HepG2 (cell line): Measurements from ENCODE around the gene SAPCD1. TPM values are rescaled to one million over a fixed set of nuclear protein-coding genes. Genes with fewer than 3 reads are reported as not detected.

Experiments
- AGO2 ChIP-seq: fragments of 200-400 bp; formaldehyde crosslinking; optimal IDR thresholded peaks from 2 replicates; pipeline ENCODE3; 2017; ENCODE audit warnings: mild to moderate bottlenecking, low read depth, low read length, moderate library complexity
- IKZF4 ChIP-seq: sonication (generic); formaldehyde crosslinking; IDR thresholded peaks from 2 replicates; pipeline ENCODE4 v1.5.1; 2020; ENCODE audit warnings: borderline replicate concordance, mild to moderate bottlenecking, low read depth, missing genetic modification reagents; ENCODE audit errors: not compliant biosample characterization
- SALL1 ChIP-seq: sonication (generic); formaldehyde crosslinking; IDR thresholded peaks from 2 replicates; pipeline ENCODE4 v1.8.0; 2022; ENCODE audit warnings: mild to moderate bottlenecking, missing genetic modification reagents
- THAP7 ChIP-seq: sonication (generic); formaldehyde crosslinking; IDR thresholded peaks from 2 replicates; pipeline ENCODE4 v1.8.1; 2023; ENCODE audit warnings: mild to moderate bottlenecking, missing genetic modification reagents
- ZBTB38 ChIP-seq: sonication (generic); formaldehyde crosslinking; IDR thresholded peaks from 2 replicates; pipeline ENCODE4 v1.5.1; 2020; ENCODE audit warnings: mild to moderate bottlenecking, missing genetic modification reagents
- ZNF512B ChIP-seq: sonication (generic); formaldehyde crosslinking; IDR thresholded peaks from 2 replicates; pipeline ENCODE4 v1.5.1; 2020; ENCODE audit warnings: missing genetic modification reagents, mild to moderate bottlenecking, borderline replicate concordance
- polyA plus RNA-seq, 8 experiments: library from polyadenylated mRNA; depleted of rRNA in 3 of 8; stranded (reverse) in 7 of 8; unstranded in 1 of 8; fragments of >200 nt; fragmentation: Illumina TruSeq in 4 of 8; extraction: Trizol in 4 of 8; gene quantifications; 2 replicates each; pipeline versions ENCODE4 v1.2.1 to v1.2.3, GENCODE V29; 2011 to 2016; ENCODE audit warnings: low read depth in 4 of 8, missing spikeins in 1 of 8, mixed read lengths in 1 of 8; ENCODE audit not compliant: insufficient read depth in 1 of 8
- total RNA-seq, 5 experiments: library from RNA; depleted of rRNA; stranded (reverse); fragments of >200 nt; fragmentation: Illumina TruSeq; extraction: Trizol; gene quantifications; 2 replicates each; pipeline ENCODE4 v1.2.3, GENCODE V29; 2016; ENCODE audit warnings: low read depth in 1 of 5
- TF ChIP-seq, protein P1 (sequence below): sonication (generic); formaldehyde crosslinking; IDR thresholded peaks from 2 replicates; pipeline ENCODE4 v1.5.0; 2020; ENCODE audit warnings: mild to moderate bottlenecking, missing genetic modification reagents, borderline replicate concordance
- TF ChIP-seq, protein P2 (sequence below): IDR thresholded peaks from 2 replicates; pipeline ENCODE4 v1.6.1; 2012; ENCODE audit warnings: inconsistent platforms
- TF ChIP-seq, protein P3 (sequence below): IDR thresholded peaks from 2 replicates; pipeline ENCODE4 v1.6.1; 2012; ENCODE audit warnings: low read length, improper control_type of control experiment
- TF ChIP-seq, protein P4 (sequence below): sonication (generic); formaldehyde crosslinking; IDR thresholded peaks from 2 replicates; pipeline ENCODE4 v1.5.0; 2020; ENCODE audit warnings: mild to moderate bottlenecking, missing genetic modification reagents

SAPCD1 gene
- total and polyA plus RNA-seq, 2 of the 13 experiments (the other 11 are each of a cell fraction or from before 2014, with no cell fraction given): 2.5 to 3.9 TPM

DNA sequence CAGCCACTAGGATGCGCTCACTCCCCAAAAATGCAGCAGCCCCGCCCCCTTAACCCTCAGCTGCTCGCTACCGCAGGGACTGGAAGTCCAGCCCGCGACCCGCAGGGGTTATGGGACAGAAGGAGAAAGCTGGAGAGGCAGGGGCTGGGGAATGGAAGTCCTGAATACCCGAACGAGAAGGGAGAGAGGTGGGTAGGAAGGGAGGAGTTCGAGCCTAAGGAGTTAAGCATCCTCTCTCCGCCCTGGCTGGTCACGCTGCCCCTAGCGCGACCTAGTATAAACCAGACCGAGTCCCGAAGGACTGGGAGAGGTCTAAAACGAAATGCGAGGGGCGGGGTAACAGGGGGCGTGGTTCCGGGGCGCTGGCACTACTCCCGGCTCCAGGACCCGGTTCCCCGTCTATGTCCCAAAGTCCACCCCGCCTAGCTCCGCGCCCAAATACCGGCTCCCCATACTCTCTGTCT is 32.9 kb upstream of the SAPCD1 start (continued):
- TF ChIP-seq, protein P1, sequence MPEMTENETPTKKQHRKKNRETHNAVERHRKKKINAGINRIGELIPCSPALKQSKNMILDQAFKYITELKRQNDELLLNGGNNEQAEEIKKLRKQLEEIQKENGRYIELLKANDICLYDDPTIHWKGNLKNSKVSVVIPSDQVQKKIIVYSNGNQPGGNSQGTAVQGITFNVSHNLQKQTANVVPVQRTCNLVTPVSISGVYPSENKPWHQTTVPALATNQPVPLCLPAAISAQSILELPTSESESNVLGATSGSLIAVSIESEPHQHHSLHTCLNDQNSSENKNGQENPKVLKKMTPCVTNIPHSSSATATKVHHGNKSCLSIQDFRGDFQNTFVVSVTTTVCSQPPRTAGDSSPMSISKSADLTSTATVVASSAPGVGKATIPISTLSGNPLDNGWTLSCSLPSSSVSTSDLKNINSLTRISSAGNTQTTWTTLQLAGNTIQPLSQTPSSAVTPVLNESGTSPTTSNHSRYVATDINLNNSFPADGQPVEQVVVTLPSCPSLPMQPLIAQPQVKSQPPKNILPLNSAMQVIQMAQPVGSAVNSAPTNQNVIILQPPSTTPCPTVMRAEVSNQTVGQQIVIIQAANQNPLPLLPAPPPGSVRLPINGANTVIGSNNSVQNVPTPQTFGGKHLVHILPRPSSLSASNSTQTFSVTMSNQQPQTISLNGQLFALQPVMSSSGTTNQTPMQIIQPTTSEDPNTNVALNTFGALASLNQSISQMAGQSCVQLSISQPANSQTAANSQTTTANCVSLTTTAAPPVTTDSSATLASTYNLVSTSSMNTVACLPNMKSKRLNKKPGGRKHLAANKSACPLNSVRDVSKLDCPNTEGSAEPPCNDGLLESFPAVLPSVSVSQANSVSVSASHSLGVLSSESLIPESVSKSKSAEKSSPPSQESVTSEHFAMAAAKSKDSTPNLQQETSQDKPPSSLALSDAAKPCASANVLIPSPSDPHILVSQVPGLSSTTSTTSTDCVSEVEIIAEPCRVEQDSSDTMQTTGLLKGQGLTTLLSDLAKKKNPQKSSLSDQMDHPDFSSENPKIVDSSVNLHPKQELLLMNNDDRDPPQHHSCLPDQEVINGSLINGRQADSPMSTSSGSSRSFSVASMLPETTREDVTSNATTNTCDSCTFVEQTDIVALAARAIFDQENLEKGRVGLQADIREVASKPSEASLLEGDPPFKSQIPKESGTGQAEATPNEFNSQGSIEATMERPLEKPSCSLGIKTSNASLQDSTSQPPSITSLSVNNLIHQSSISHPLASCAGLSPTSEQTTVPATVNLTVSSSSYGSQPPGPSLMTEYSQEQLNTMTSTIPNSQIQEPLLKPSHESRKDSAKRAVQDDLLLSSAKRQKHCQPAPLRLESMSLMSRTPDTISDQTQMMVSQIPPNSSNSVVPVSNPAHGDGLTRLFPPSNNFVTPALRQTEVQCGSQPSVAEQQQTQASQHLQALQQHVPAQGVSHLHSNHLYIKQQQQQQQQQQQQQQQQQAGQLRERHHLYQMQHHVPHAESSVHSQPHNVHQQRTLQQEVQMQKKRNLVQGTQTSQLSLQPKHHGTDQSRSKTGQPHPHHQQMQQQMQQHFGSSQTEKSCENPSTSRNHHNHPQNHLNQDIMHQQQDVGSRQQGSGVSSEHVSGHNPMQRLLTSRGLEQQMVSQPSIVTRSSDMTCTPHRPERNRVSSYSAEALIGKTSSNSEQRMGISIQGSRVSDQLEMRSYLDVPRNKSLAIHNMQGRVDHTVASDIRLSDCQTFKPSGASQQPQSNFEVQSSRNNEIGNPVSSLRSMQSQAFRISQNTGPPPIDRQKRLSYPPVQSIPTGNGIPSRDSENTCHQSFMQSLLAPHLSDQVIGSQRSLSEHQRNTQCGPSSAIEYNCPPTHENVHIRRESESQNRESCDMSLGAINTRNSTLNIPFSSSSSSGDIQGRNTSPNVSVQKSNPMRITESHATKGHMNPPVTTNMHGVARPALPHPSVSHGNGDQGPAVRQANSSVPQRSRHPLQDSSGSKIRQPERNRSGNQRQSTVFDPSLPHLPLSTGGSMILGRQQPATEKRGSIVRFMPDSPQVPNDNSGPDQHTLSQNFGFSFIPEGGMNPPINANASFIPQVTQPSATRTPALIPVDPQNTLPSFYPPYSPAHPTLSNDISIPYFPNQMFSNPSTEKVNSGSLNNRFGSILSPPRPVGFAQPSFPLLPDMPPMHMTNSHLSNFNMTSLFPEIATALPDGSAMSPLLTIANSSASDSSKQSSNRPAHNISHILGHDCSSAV (CRISPR knock-in tag): no peak; the same call in 1 of the 2 replicates
- TF ChIP-seq AGO2 (no peak), SALL1 (CRISPR knock-in tag) (peak; percentile 39), IKZF4 (CRISPR knock-in tag) (no peak), THAP7 (CRISPR knock-in tag) (no peak), ZNF512B (CRISPR knock-in tag) (no peak), ZBTB38 (no peak)
- TF ChIP-seq, protein P2, sequence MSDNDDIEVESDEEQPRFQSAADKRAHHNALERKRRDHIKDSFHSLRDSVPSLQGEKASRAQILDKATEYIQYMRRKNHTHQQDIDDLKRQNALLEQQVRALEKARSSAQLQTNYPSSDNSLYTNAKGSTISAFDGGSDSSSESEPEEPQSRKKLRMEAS: no peak
- TF ChIP-seq, protein P3, sequence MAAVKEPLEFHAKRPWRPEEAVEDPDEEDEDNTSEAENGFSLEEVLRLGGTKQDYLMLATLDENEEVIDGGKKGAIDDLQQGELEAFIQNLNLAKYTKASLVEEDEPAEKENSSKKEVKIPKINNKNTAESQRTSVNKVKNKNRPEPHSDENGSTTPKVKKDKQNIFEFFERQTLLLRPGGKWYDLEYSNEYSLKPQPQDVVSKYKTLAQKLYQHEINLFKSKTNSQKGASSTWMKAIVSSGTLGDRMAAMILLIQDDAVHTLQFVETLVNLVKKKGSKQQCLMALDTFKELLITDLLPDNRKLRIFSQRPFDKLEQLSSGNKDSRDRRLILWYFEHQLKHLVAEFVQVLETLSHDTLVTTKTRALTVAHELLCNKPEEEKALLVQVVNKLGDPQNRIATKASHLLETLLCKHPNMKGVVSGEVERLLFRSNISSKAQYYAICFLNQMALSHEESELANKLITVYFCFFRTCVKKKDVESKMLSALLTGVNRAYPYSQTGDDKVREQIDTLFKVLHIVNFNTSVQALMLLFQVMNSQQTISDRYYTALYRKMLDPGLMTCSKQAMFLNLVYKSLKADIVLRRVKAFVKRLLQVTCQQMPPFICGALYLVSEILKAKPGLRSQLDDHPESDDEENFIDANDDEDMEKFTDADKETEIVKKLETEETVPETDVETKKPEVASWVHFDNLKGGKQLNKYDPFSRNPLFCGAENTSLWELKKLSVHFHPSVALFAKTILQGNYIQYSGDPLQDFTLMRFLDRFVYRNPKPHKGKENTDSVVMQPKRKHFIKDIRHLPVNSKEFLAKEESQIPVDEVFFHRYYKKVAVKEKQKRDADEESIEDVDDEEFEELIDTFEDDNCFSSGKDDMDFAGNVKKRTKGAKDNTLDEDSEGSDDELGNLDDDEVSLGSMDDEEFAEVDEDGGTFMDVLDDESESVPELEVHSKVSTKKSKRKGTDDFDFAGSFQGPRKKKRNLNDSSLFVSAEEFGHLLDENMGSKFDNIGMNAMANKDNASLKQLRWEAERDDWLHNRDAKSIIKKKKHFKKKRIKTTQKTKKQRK: no peak
- TF ChIP-seq, protein P4, sequence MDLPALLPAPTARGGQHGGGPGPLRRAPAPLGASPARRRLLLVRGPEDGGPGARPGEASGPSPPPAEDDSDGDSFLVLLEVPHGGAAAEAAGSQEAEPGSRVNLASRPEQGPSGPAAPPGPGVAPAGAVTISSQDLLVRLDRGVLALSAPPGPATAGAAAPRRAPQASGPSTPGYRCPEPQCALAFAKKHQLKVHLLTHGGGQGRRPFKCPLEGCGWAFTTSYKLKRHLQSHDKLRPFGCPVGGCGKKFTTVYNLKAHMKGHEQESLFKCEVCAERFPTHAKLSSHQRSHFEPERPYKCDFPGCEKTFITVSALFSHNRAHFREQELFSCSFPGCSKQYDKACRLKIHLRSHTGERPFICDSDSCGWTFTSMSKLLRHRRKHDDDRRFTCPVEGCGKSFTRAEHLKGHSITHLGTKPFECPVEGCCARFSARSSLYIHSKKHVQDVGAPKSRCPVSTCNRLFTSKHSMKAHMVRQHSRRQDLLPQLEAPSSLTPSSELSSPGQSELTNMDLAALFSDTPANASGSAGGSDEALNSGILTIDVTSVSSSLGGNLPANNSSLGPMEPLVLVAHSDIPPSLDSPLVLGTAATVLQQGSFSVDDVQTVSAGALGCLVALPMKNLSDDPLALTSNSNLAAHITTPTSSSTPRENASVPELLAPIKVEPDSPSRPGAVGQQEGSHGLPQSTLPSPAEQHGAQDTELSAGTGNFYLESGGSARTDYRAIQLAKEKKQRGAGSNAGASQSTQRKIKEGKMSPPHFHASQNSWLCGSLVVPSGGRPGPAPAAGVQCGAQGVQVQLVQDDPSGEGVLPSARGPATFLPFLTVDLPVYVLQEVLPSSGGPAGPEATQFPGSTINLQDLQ (CRISPR knock-in tag): no peak
